Effector memory CD4-positive, alpha-beta T cell (primary cell): ENCODE measurements around the gene CCR5.

ENCODE experiments used
- DNase-seq, 3 donors: peaks; one replicate each; pipeline ENCODE4 v3.0.0-alpha.2; 2020
- H3K27ac ChIP-seq: 2 replicates; pipeline ENCODE4 v1.7.0; 2013; ENCODE audit warnings: mild to moderate bottlenecking, low read length, moderate library complexity; ENCODE audit not compliant: insufficient read depth, poor library complexity, severe bottlenecking
- H3K27me3 ChIP-seq: replicated peaks from 2 replicates; pipeline ENCODE4 v1.7.0; 2013; ENCODE audit warnings: mild to moderate bottlenecking, low read length; ENCODE audit not compliant: insufficient read depth, control insufficient read depth, poor library complexity, severe bottlenecking
- H3K36me3 ChIP-seq: 2 replicates; pipeline ENCODE4 v1.7.0; 2013; ENCODE audit warnings: mild to moderate bottlenecking, low read length, moderate library complexity; ENCODE audit not compliant: control insufficient read depth, insufficient read depth
- H3K4me1 ChIP-seq: 2 replicates; pipeline ENCODE4 v1.7.0; 2013; ENCODE audit warnings: low read length, mild to moderate bottlenecking; ENCODE audit not compliant: control insufficient read depth, insufficient read depth, poor library complexity, severe bottlenecking
- H3K4me3 ChIP-seq: 2 replicates; pipeline ENCODE4 v1.7.0; 2013; ENCODE audit warnings: low read length, low read depth, mild to moderate bottlenecking; ENCODE audit not compliant: insufficient read depth, poor library complexity, severe bottlenecking
- H3K9me3 ChIP-seq: 2 replicates; pipeline ENCODE4 v1.7.0; 2013; ENCODE audit warnings: mild to moderate bottlenecking, low read length, moderate library complexity; ENCODE audit not compliant: control insufficient read depth

Gene CCR5

DNA sequence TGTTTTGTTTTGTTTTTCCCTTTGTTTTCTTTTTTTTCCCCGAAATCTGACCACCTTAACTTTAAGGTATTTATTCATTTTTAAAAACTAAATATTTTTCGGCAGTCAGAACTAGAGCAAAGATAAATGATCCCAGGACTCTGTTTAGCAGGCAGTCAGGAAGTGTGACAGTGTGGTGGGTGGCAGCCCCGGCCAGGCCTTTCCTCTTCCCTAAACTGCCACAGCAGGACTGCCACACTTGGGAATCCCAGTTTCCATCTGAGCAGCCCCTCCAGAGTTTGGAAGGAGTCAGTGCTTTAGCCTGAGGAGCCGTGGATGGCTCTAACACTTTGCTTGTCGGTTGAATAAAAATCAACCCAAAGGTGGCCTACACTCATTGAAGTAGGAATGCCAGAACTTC is 43.2 kb downstream of the CCR5 start:
- no peaks in the 10 kb centered on the region for H3K9me3 ChIP-seq
- H3K4me3 ChIP-seq, result no peak overlapping the region
- no peak for DNase-seq
- no peaks in the 10 kb centered on the region for H3K36me3 ChIP-seq
- no peaks in the 10 kb centered on the region for H3K4me1 ChIP-seq
- no peak overlapping the region for H3K27ac ChIP-seq
- H3K27me3 ChIP-seq, result no peaks in the 10 kb centered on the region

DNA sequence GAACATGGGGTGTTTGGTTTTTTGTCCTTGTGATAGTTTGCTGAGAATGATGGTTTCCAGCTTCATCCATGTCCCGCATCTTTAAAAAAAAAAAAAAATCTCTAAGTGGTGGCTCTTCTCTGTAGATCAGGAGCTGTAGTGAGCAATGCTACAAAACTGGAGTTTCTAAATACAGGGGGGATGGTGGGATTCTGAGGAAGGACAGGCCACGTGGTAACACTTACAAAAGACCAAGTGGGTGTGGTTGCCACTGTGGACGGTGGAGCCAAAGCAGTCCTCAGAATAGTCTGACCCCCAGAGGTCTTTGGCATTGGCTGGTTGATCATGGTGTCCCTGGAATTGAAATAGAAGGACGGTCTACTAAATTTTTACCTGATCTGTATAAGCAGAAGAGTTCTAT is 44.0 kb downstream of the CCR5 start:
- no peaks in the 10 kb centered on the region for H3K9me3 ChIP-seq
- no peaks in the 10 kb centered on the region for H3K27me3 ChIP-seq
- no peak overlapping the region for H3K27ac ChIP-seq
- DNase-seq, result no peak
- no peak overlapping the region for H3K4me3 ChIP-seq
- no peaks in the 10 kb centered on the region for H3K36me3 ChIP-seq
- H3K4me1 ChIP-seq, result no peaks in the 10 kb centered on the region

DNA sequence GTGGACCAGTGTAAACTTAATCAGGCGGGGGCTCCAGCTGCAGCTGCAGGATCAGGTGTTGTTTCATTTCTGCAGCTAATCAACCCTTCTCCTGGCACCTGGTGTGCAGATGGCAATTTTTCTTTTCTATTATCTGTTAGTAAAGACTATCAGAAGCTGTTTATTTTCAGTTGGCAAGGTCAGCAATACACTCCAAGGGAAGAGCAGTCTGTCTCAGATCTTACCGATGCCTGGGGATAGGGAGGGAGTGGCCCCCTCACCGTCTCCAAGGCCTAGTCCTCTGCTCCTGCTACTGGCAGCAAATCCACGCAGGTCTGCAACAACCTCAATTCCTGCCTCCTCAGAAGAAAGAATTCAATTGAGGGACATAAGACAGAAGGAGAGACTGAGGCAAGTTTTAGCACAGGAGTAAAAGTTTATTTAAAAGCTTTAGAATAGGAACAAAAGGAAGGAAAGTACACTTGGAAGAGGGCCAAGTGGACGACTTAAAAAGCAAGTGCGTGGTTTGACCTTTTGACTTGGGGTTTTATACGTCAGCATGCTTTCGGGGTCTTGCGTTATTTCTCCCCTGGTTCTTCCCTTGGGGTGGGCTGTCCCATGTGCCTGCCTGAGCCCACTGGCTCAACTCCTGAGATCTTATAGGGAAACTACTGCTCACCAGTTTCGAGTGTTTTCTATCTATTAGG is 45.5 kb downstream of the CCR5 start:
- H3K36me3 ChIP-seq, result no peaks in the 10 kb centered on the region
- H3K4me3 ChIP-seq, result no peak overlapping the region
- no peak for DNase-seq
- H3K27ac ChIP-seq, result no peak overlapping the region
- H3K4me1 ChIP-seq, result no peaks in the 10 kb centered on the region
- H3K9me3 ChIP-seq, result no peaks in the 10 kb centered on the region
- H3K27me3 ChIP-seq, result no peaks in the 10 kb centered on the region

DNA sequence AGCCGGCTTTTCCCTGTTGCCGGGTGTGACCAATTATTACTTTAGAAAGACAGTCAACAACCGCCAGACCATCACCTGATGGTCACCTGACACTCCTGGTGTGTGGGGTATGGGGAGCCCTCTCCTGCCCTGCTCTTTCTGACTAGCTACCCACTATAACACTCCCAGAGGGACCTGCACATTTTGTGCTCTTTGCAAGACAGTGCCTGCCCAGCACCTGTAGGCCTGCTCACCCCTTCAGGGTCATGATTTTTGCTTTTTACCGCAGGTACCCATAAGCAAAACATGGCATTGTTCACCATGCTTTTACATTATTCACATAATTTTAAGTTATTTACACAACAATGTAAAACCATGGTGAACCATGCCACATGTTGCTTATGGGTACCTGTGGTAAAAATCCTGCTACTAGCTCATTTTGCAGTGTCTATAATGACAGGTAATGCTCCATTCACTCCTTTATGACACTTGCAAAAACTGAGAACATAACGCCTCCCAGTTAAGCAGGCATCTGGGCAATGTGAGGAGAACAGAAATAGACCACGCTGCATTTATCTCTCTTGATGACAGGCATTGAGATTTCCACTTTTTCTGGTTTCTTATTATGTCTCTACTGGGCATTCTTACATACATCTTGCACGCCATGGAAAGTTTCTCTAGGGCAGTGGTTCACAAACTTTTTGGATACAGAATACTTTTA is 46.2 kb downstream of the CCR5 start:
- no peaks in the 10 kb centered on the region for H3K9me3 ChIP-seq
- no peaks in the 10 kb centered on the region for H3K36me3 ChIP-seq
- no peak overlapping the region for H3K4me3 ChIP-seq
- no peak for DNase-seq
- H3K27ac ChIP-seq, result no peak overlapping the region
- H3K27me3 ChIP-seq, result no peaks in the 10 kb centered on the region
- H3K4me1 ChIP-seq, result no peaks in the 10 kb centered on the region

DNA sequence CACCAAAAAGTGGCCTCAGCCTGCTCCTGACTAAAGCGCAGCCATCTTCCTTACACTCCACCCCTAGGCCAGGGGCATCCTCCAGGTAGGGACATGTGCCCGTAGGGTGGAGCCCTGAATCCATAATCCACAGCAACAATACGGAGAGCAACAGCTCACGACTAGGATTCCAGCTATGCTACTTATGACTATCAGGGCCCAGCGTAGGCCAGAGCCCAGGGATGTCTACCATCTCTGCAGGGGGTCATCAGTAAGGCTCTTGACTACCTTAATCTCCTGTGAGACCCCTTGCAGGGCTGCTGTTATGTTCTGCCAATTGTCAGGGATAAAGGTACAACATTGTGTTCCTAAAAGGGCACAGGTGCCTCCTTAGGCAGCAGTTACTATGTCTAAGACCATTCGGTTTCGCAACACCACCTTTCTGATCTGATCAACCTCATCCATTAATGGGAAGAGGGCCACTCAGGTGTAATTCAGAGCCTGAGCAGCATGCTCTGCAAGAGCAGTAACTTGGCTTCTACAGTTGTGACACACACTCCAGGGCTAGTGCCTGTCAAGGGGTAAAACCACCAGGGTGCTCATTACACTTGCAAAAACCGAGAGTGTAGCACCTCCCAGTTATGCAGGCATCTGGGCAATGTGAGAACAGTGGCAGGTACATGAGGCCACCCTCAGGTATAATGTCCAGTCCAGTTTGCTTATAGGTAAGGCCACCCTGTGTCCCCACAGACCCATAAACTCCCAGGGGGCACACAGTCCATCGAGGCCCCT is 47.3 kb downstream of the CCR5 start:
- Histone ChIP-seq H3K4me3 (no peak overlapping the region), H3K27ac (no peak overlapping the region), H3K4me1 (no peaks in the 10 kb centered on the region), H3K27me3 (no peaks in the 10 kb centered on the region), H3K36me3 (no peaks in the 10 kb centered on the region), H3K9me3 (no peaks in the 10 kb centered on the region)
- DNase-seq, result no peak

DNA sequence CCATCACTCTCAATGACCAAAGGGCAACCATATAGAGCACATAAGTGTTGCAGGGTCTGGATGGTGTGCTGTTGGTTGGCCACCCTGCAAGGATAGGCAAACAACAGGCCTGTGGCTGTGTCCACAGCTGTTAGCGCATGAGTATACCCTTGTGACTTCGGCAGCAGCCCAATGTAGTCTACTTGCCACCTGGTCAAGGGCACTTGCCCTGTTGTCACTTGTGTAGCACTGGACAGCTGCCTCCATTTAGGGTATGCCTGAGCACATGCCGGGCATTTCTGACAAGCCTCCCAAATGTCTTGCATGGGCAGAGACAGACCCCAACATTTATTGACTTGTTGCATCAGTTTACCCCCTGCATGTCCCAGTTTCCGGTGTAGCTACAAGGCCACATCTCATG is 49.1 kb downstream of the CCR5 start:
- H3K27me3 ChIP-seq, result no peaks in the 10 kb centered on the region
- no peaks in the 10 kb centered on the region for H3K9me3 ChIP-seq
- DNase-seq, result no peak
- H3K4me1 ChIP-seq, result no peaks in the 10 kb centered on the region
- no peak overlapping the region for H3K27ac ChIP-seq
- H3K4me3 ChIP-seq, result no peak overlapping the region
- H3K36me3 ChIP-seq, result no peaks in the 10 kb centered on the region

DNA sequence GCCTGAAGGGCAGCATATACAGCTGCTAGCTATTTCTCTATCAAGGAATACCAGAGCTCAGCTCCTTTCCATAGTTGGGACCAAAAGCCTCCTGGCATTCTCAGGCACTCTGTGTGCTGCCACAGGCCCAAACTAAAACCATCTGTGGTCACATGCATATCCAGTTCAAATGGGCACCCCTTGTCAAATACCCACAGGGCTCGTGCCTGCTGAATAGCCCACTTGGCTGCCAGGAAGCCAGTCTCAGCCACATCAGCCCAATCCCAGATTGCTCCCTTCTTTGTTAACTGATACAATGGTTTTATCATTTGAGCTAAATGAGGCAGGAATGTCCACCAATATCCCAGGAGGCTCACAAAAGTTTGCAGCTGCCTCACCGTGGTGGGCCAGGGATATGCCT is 50.2 kb downstream of the CCR5 start:
- Histone ChIP-seq H3K36me3 (no peaks in the 10 kb centered on the region), H3K4me3 (no peak overlapping the region)
- no peak for DNase-seq

DNA sequence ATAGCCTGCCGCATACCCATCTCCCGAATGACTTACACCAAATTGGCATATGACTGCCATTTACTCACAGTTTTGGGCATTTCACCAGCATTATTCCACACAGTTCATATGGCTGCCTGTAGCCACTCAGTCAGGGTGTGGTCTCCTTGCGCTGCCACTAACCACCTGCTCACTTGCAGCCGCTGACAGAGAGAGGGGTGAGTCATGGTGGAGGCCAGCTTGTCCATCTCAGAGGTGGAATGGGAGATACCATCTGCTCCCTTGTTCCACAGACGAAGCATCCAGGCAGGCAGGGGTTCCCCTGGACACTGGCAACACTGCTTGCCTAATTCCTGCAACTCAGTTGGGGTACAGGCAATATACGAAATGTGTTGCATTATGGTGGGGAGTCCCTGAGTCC is 51.9 kb downstream of the CCR5 start:
- Histone ChIP-seq H3K27ac (no peak overlapping the region), H3K9me3 (no peaks in the 10 kb centered on the region)

More for the DNA sequence above, 50.2 kb downstream of the CCR5 start:
- H3K27me3 ChIP-seq, result no peaks in the 10 kb centered on the region
- H3K27ac ChIP-seq, result no peak overlapping the region
- no peaks in the 10 kb centered on the region for H3K9me3 ChIP-seq
- H3K4me1 ChIP-seq, result no peaks in the 10 kb centered on the region

DNA sequence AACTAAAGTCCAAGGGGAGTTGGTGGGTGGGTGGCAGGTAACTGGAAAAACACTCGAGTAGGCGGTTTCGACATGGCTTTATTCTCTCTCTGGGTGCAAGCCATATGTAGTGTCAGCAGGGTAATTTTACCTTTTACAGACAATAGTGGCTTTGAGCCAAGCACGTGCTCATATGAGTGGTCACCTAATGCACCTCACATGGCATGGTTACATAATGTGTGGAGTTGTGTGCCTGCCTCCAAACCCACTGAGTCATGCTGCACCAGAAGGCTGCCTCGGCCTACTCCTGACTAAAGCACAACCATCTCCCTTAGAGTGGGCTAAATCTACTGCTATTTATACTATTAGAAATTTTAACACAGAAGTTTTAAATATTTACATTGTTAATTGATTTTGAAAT is 52.8 kb downstream of the CCR5 start:
- Histone ChIP-seq H3K4me1 (no peaks in the 10 kb centered on the region), H3K4me3 (no peak overlapping the region), H3K36me3 (no peaks in the 10 kb centered on the region), H3K27ac (no peak overlapping the region), H3K9me3 (no peaks in the 10 kb centered on the region), H3K27me3 (no peaks in the 10 kb centered on the region)
- no peak for DNase-seq

More for the DNA sequence above, 51.9 kb downstream of the CCR5 start:
- no peak for DNase-seq
- Histone ChIP-seq H3K27me3 (no peaks in the 10 kb centered on the region), H3K36me3 (no peaks in the 10 kb centered on the region), H3K4me3 (no peak overlapping the region), H3K4me1 (no peaks in the 10 kb centered on the region)
